Nephron (organoid): ENCODE results near the gene KIRREL3.
A peak's percentile ranks its signal among the peaks of the same experiment; 100 is the strongest.

Experiments
- H3K27ac Mint-ChIP-seq, 3 experiments: 2 replicates each; pipeline ENCODE4 v1.8.0; 2020; ENCODE audit warnings: mixed read lengths in 3 of 3, mild to moderate bottlenecking in 2 of 3, moderate library complexity in 1 of 3
- H3K27me3 Mint-ChIP-seq: 2 replicates; pipeline ENCODE4 v1.8.0; 2021; ENCODE audit warnings: low read depth, mild to moderate bottlenecking, moderate library complexity, mixed read lengths
- H3K36me3 Mint-ChIP-seq: 2 replicates; pipeline ENCODE4 v1.8.0; 2020; ENCODE audit warnings: low read depth, mixed read lengths
- H3K4me1 Mint-ChIP-seq: 2 replicates; pipeline ENCODE4 v1.8.0; 2020; ENCODE audit warnings: mixed read lengths
- H3K4me3 Mint-ChIP-seq, 3 experiments: 2 replicates each; pipeline ENCODE4 v1.8.0; 2020; ENCODE audit warnings: mild to moderate bottlenecking in 3 of 3, mixed read lengths in 3 of 3, moderate library complexity in 2 of 3
- H3K9me3 Mint-ChIP-seq: 2 replicates; pipeline ENCODE4 v1.8.0; 2020; ENCODE audit warnings: mixed read lengths
- CTCF ChIP-seq, 3 experiments: fragments of 200-600 bp; sonication (generic); IDR thresholded peaks; one replicate each; pipeline ENCODE4 v1.5.0; 2021; ENCODE audit warnings: antibody characterized with exemption in 3 of 3; ENCODE audit not compliant: unreplicated experiment in 3 of 3

The KIRREL3 gene

GRCh38 chr11:126884594-126884993 lies 116.0 kb downstream of the KIRREL3 start:
- peaks cover 6% of the 10 kb centered on the region for H3K4me1 Mint-ChIP-seq
- H3K27me3 Mint-ChIP-seq: no peaks in the 10 kb centered on the region
- no peak for TF ChIP-seq CTCF (IDR thresholded peaks at IDR 0.05; ENCODE audit: unreplicated experiment in 3 of 3)
- no peak overlapping the region for H3K4me3 Mint-ChIP-seq
- H3K27ac Mint-ChIP-seq: peak overlapping the region in 2 of 3 experiments; percentile 33 to 36
- H3K9me3 Mint-ChIP-seq: no peaks in the 10 kb centered on the region
- H3K36me3 Mint-ChIP-seq: no peaks in the 10 kb centered on the region

- H3K27ac Mint-ChIP-seq: peak overlapping the region in 2 of 3 experiments; percentile 33 to 36
- TF ChIP-seq CTCF (IDR thresholded peaks at IDR 0.05; ENCODE audit: unreplicated experiment in 3 of 3): no peak
Observed at GRCh38 chr11:126884192-126884591, 116.4 kb downstream of the KIRREL3 start.

GRCh38 chr11:126880872-126881271 lies 119.7 kb downstream of the KIRREL3 start:
- no peaks in the 10 kb centered on the region for H3K9me3 Mint-ChIP-seq
- no peaks in the 10 kb centered on the region for H3K27me3 Mint-ChIP-seq
- no peaks in the 10 kb centered on the region for H3K36me3 Mint-ChIP-seq

More at GRCh38 chr11:126884192-126884591, 116.4 kb downstream of the KIRREL3 start:
- H3K4me1 Mint-ChIP-seq: peaks cover 9% of the 10 kb centered on the region
- no peaks in the 10 kb centered on the region for H3K27me3 Mint-ChIP-seq
- H3K9me3 Mint-ChIP-seq: no peaks in the 10 kb centered on the region
- H3K36me3 Mint-ChIP-seq: no peaks in the 10 kb centered on the region
- H3K4me3 Mint-ChIP-seq: no peak overlapping the region

GRCh38 chr11:126879516-126879915 lies 121.1 kb downstream of the KIRREL3 start:
- Mint-ChIP-seq H3K27me3 (peaks cover 4% of the 10 kb centered on the region), H3K36me3 (no peaks in the 10 kb centered on the region), H3K4me3 (no peak overlapping the region), H3K4me1 (peaks cover 21% of the 10 kb centered on the region), H3K27ac (no peak overlapping the region), H3K9me3 (no peaks in the 10 kb centered on the region)
- no peak for TF ChIP-seq CTCF (IDR thresholded peaks at IDR 0.05; ENCODE audit: unreplicated experiment in 3 of 3)

More at GRCh38 chr11:126880872-126881271, 119.7 kb downstream of the KIRREL3 start:
- TF ChIP-seq CTCF (IDR thresholded peaks at IDR 0.05; ENCODE audit: unreplicated experiment in 3 of 3): no peak
- Mint-ChIP-seq H3K4me1 (peaks cover 21% of the 10 kb centered on the region), H3K27ac (peak overlapping the region in 1 of 3 experiments; percentile 54), H3K4me3 (no peak overlapping the region)

- Mint-ChIP-seq H3K4me1 (peaks cover 21% of the 10 kb centered on the region), H3K4me3 (no peak overlapping the region), H3K27ac (peak overlapping the region in 1 of 3 experiments; percentile 9), H3K36me3 (no peaks in the 10 kb centered on the region), H3K27me3 (peaks cover 6% of the 10 kb centered on the region), H3K9me3 (no peaks in the 10 kb centered on the region)
- no peak for TF ChIP-seq CTCF (IDR thresholded peaks at IDR 0.05; ENCODE audit: unreplicated experiment in 3 of 3)
Observed at GRCh38 chr11:126878913-126879482, 121.6 kb downstream of the KIRREL3 start.

GRCh38 chr11:126874831-126875230 lies 125.7 kb downstream of the KIRREL3 start:
- Mint-ChIP-seq H3K27ac (no peak overlapping the region), H3K9me3 (peaks cover 9% of the 10 kb centered on the region), H3K36me3 (peaks cover 9% of the 10 kb centered on the region), H3K4me1 (peaks cover 27% of the 10 kb centered on the region), H3K4me3 (no peak overlapping the region), H3K27me3 (peaks cover 6% of the 10 kb centered on the region)
- TF ChIP-seq CTCF (IDR thresholded peaks at IDR 0.05; ENCODE audit: unreplicated experiment in 3 of 3): no peak
